K562 (cell line): ENCODE measurements around the gene GPHA2. TPM values are rescaled to one million over a fixed set of nuclear protein-coding genes. Genes with fewer than 3 reads are reported as not detected.
A peak's percentile ranks its signal among the peaks of the same experiment; 100 is the strongest.

Source experiments
- ARHGAP35 ChIP-seq: fragments of 450-650 bp; IDR thresholded peaks from 2 replicates; pipeline ENCODE4 v1.6.1; 2018; ENCODE audit not compliant: partially characterized antibody
- CREBBP ChIP-seq: IDR thresholded peaks from one replicate; pipeline ENCODE4 v1.6.1; 2012; ENCODE audit warnings: low read depth, mild to moderate bottlenecking, control low read depth, inconsistent platforms, low read length
- ELK3 ChIP-seq: fragments of 450-650 bp; formaldehyde crosslinking; IDR thresholded peaks from 2 replicates; pipeline ENCODE4 v1.4.0; 2020; ENCODE audit warnings: mild to moderate bottlenecking
- GMEB1 ChIP-seq: fragments of 250-450 bp; sonication (Bioruptor Pico); IDR thresholded peaks from 2 replicates; pipeline ENCODE4 v1.4.0; 2020; ENCODE audit warnings: mild to moderate bottlenecking
- KLF16 ChIP-seq: IDR thresholded peaks from 2 replicates; pipeline ENCODE4 v1.6.1; 2016; ENCODE audit warnings: antibody characterized with exemption
- MECOM ChIP-seq: fragments of 250-450 bp; sonication (Bioruptor Pico); IDR thresholded peaks from 2 replicates; pipeline ENCODE4 v1.8.0; 2022; ENCODE audit warnings: inconsistent platforms
- MGA ChIP-seq: fragments of 450-650 bp; IDR thresholded peaks from 2 replicates; pipeline ENCODE4 v1.6.1; 2016; ENCODE audit warnings: mild to moderate bottlenecking, moderate library complexity
- SRSF7 ChIP-seq: fragments of 200-400 bp; formaldehyde crosslinking; optimal IDR thresholded peaks from 2 replicates; pipeline ENCODE3; 2017; ENCODE audit warnings: mild to moderate bottlenecking, low read depth, low read length
- TAF7 ChIP-seq: fragments of 450-650 bp; IDR thresholded peaks from 2 replicates; pipeline ENCODE4 v1.6.1; 2016; ENCODE audit warnings: missing genetic modification characterization, missing compliant biosample characterization
- ZBTB12 ChIP-seq: fragments of 250-450 bp; sonication (Bioruptor Pico); IDR thresholded peaks from 2 replicates; pipeline ENCODE4 v1.4.0; 2020
- ZEB2 ChIP-seq: fragments of 450-650 bp; IDR thresholded peaks from 2 replicates; pipeline ENCODE4 v1.6.1; 2016
- ZNF23 ChIP-seq: fragments of 250-450 bp; sonication (Bioruptor Pico); IDR thresholded peaks from 2 replicates; pipeline ENCODE4 v1.4.0; 2020; ENCODE audit warnings: mild to moderate bottlenecking
- ZNF589 ChIP-seq: fragments of 200-800 bp; sonication (Bioruptor generic); IDR thresholded peaks from 2 replicates; pipeline ENCODE4 v1.6.1; 2016; ENCODE audit warnings: low read depth, missing genetic modification characterization, missing compliant biosample characterization
- polyA plus RNA-seq, 8 experiments: library from polyadenylated mRNA; depleted of rRNA in 4 of 8; stranded (reverse) in 5 of 8; unstranded in 3 of 8; fragments of >200 nt; fragmentation: Nextera tagmentation in 2 of 8; fragmentation: Illumina TruSeq in 1 of 8; extraction: Ambion mirVana in 2 of 8; extraction: Trizol in 1 of 8; gene quantifications; 2 replicates each; pipeline versions ENCODE4 v1.2.1 to v1.2.3, GENCODE V29; 2011 to 2014; ENCODE audit warnings: inconsistent platforms in 1 of 8, missing spikeins in 1 of 8
- total RNA-seq, 7 experiments: library from RNA; depleted of rRNA in 6 of 7; stranded (reverse); fragments of >200 nt in 6 of 7; fragmentation: Illumina TruSeq in 2 of 7; extraction: Trizol in 2 of 7; gene quantifications; 2 replicates each; pipeline versions ENCODE4 v1.2.1 to v1.2.3, GENCODE V29; 2011 to 2021; ENCODE audit warnings: low replicate concordance in 1 of 7

Gene GPHA2
- total and polyA plus RNA-seq, 9 of the 15 experiments (the other 6 are each of a cell fraction or from before 2014, with no cell fraction given): 0.17 to 0.22 TPM; not detected in 7

- TF ChIP-seq GMEB1 (peak; percentile 36; the same call in 1 of the 2 replicates), MGA (no peak), MECOM (no peak), ZEB2 (no peak), ZNF589 (CRISPR knock-in tag) (no peak), ELK3 (CRISPR knock-in tag) (no peak), TAF7 (no peak), ARHGAP35 (no peak), SRSF7 (no peak), ZBTB12 (no peak), ZNF23 (no peak), KLF16 (no peak), CREBBP (no peak)
Measured at GRCh38 chr11:64916775-64917662, 18.7 kb downstream of the GPHA2 start, which contains the start of gene ATG2A (continued).
